ENCODE results near the gene ABCD3. TPM values are rescaled to one million over a fixed set of nuclear protein-coding genes. Genes with fewer than 3 reads are reported as not detected.

The ABCD3 gene
- total RNA-seq, 1 donor: 30.4 TPM

GRCh38 chr1:94389298-94389697, 28.9 kb upstream of the ABCD3 start:
- Histone ChIP-seq H3K27ac (ENCODE audit: low read depth, low read length) (no peak overlapping the region), H3K36me3 (ENCODE audit: insufficient read depth, low read length) (no peaks in the 10 kb centered on the region)

GRCh38 chr1:94394247-94394646, 23.9 kb upstream of the ABCD3 start:
- H3K27me3 ChIP-seq (ENCODE audit: insufficient read depth, low read length): peaks cover 60% of the 10 kb centered on the region
- no peak for DNase-seq (ENCODE audit: insufficient read length, low spot score, missing footprints)
- TF ChIP-seq CTCF (IDR thresholded peaks at IDR 0.05; ENCODE audit: extremely low read depth, low read depth, low read length): no peak
- H3K79me2 ChIP-seq (ENCODE audit: insufficient read depth, low read length): no peaks in the 10 kb centered on the region
- no peak overlapping the region for H3K27ac ChIP-seq (ENCODE audit: low read depth, low read length)
- no peaks in the 10 kb centered on the region for H4K20me1 ChIP-seq (ENCODE audit: insufficient read depth, low read length)
- no peak overlapping the region for H3K4me3 ChIP-seq (ENCODE audit: insufficient read depth, low read length)
- peaks cover 5% of the 10 kb centered on the region for H3K4me1 ChIP-seq (ENCODE audit: insufficient read depth, low read length)
- H3K4me2 ChIP-seq (ENCODE audit: insufficient read depth, low read length): no peak overlapping the region
- no peaks in the 10 kb centered on the region for H3K9me3 ChIP-seq (ENCODE audit: low read depth, low read length)
- no peaks in the 10 kb centered on the region for H3K36me3 ChIP-seq (ENCODE audit: insufficient read depth, low read length)
- no peak overlapping the region for H2AFZ ChIP-seq (ENCODE audit: low read length)

More at GRCh38 chr1:94389298-94389697, 28.9 kb upstream of the ABCD3 start:
- Histone ChIP-seq H2AFZ (ENCODE audit: low read length) (no peak overlapping the region), H3K4me1 (ENCODE audit: insufficient read depth, low read length) (peaks cover 4% of the 10 kb centered on the region), H3K4me3 (ENCODE audit: insufficient read depth, low read length) (no peak overlapping the region), H3K9me3 (ENCODE audit: low read depth, low read length) (no peaks in the 10 kb centered on the region), H3K79me2 (ENCODE audit: insufficient read depth, low read length) (no peaks in the 10 kb centered on the region), H4K20me1 (ENCODE audit: insufficient read depth, low read length) (peaks cover 3% of the 10 kb centered on the region), H3K4me2 (ENCODE audit: insufficient read depth, low read length) (no peak overlapping the region), H3K27me3 (ENCODE audit: insufficient read depth, low read length) (peaks cover 79% of the 10 kb centered on the region)
- DNase-seq (ENCODE audit: insufficient read length, low spot score, missing footprints): no peak
- TF ChIP-seq CTCF (IDR thresholded peaks at IDR 0.05; ENCODE audit: extremely low read depth, low read depth, low read length): no peak

GRCh38 chr1:94395231-94395630, 23.0 kb upstream of the ABCD3 start:
- Histone ChIP-seq H3K36me3 (ENCODE audit: insufficient read depth, low read length) (no peaks in the 10 kb centered on the region), H3K79me2 (ENCODE audit: insufficient read depth, low read length) (no peaks in the 10 kb centered on the region), H2AFZ (ENCODE audit: low read length) (no peak overlapping the region), H3K4me2 (ENCODE audit: insufficient read depth, low read length) (no peak overlapping the region), H3K27ac (ENCODE audit: low read depth, low read length) (no peak overlapping the region), H3K4me3 (ENCODE audit: insufficient read depth, low read length) (no peak overlapping the region), H3K9me3 (ENCODE audit: low read depth, low read length) (no peaks in the 10 kb centered on the region), H4K20me1 (ENCODE audit: insufficient read depth, low read length) (no peaks in the 10 kb centered on the region), H3K4me1 (ENCODE audit: insufficient read depth, low read length) (peaks cover 5% of the 10 kb centered on the region), H3K27me3 (ENCODE audit: insufficient read depth, low read length) (peaks cover 63% of the 10 kb centered on the region)
- no peak for TF ChIP-seq CTCF (IDR thresholded peaks at IDR 0.05; ENCODE audit: extremely low read depth, low read depth, low read length)
- DNase-seq (ENCODE audit: insufficient read length, low spot score, missing footprints): no peak

- Histone ChIP-seq H3K79me2 (ENCODE audit: insufficient read depth, low read length) (no peaks in the 10 kb centered on the region), H3K36me3 (ENCODE audit: insufficient read depth, low read length) (no peaks in the 10 kb centered on the region), H4K20me1 (ENCODE audit: insufficient read depth, low read length) (no peaks in the 10 kb centered on the region), H3K4me1 (ENCODE audit: insufficient read depth, low read length) (peaks cover 5% of the 10 kb centered on the region), H3K27me3 (ENCODE audit: insufficient read depth, low read length) (peaks cover 64% of the 10 kb centered on the region), H2AFZ (ENCODE audit: low read length) (no peak overlapping the region), H3K4me2 (ENCODE audit: insufficient read depth, low read length) (no peak overlapping the region), H3K4me3 (ENCODE audit: insufficient read depth, low read length) (no peak overlapping the region), H3K9me3 (ENCODE audit: low read depth, low read length) (no peaks in the 10 kb centered on the region), H3K27ac (ENCODE audit: low read depth, low read length) (no peak overlapping the region)
- TF ChIP-seq CTCF (IDR thresholded peaks at IDR 0.05; ENCODE audit: extremely low read depth, low read depth, low read length): no peak
- no peak for DNase-seq (ENCODE audit: insufficient read length, low spot score, missing footprints)
Observed at GRCh38 chr1:94395748-94396309, 22.4 kb upstream of the ABCD3 start.
